Endothelial cell of umbilical vein (primary cell): ENCODE data around the gene MRAS. TPM values are rescaled to one million over a fixed set of nuclear protein-coding genes. Genes with fewer than 3 reads are reported as not detected.
"Not testable (repeated sequence)": the region's sequence is repeated elsewhere in the genome, so short reads cannot be mapped to it uniquely, and the experiment has no call there.

Experiments
- BruUV-seq: library from RNA; stranded (reverse); fragments of 400-500 nt; replicated peaks from 2 replicates; lab custom pipeline; 2021; lab: Mats Ljungman, UMichigan
- CTCF ChIA-PET: fragments of 300-600, 350-600 bp; sonication (Branson Sonifier 250); formaldehyde crosslinking; loops from one replicate; lab custom pipeline; 2021; ENCODE audit warnings: antibody characterized with exemption, inconsistent platforms; lab: Charles Lee
- POLR2A ChIA-PET: fragments of 300-600, 350-600 bp; sonication (Branson Sonifier 250); formaldehyde crosslinking; loops from one replicate; lab custom pipeline; 2021; ENCODE audit warnings: antibody characterized with exemption, inconsistent platforms; lab: Charles Lee
- DNase-seq: peaks from one replicate; pipeline ENCODE4 v3.0.0-alpha.2; 2011; ENCODE audit warnings: low read depth, low spot score
- FAIRE-seq: peaks from 2 replicates; lab custom pipeline; 2011; peaks lifted over from hg19 to GRCh38; lab: Jason Lieb, UNC
- H2AFZ ChIP-seq: 2 replicates; pipeline ENCODE4 v1.6.0; 2012; ENCODE audit warnings: low read depth, low read length, control low read depth, inconsistent platforms
- H3K27ac ChIP-seq: 2 replicates; pipeline ENCODE4 v1.5.1; 2011; ENCODE audit warnings: low read depth, mild to moderate bottlenecking, control low read depth, low read length, moderate library complexity; ENCODE audit not compliant: insufficient read depth
- H3K27me3 ChIP-seq, 2 experiments: 2 replicates each; pipeline versions ENCODE4 v1.6.0 to v1.6.1; 2011; ENCODE audit warnings: low read length in 2 of 2, mixed read lengths in 1 of 2; ENCODE audit not compliant: control insufficient read depth in 2 of 2, insufficient read depth in 2 of 2
- H3K36me3 ChIP-seq, 2 experiments: 2 replicates in 1 of 2; 3 replicates in 1 of 2; pipeline ENCODE4 v1.5.1; 2011; ENCODE audit warnings: low read length in 2 of 2, mild to moderate bottlenecking in 1 of 2, moderate library complexity in 1 of 2; ENCODE audit not compliant: control insufficient read depth in 2 of 2, insufficient read depth in 2 of 2; ENCODE audit errors: extremely low read depth in 1 of 2
- H3K4me1 ChIP-seq: 3 replicates; pipeline ENCODE4 v1.5.1; 2011; ENCODE audit warnings: mild to moderate bottlenecking, low read length; ENCODE audit not compliant: control insufficient read depth, insufficient read depth; ENCODE audit errors: extremely low read depth
- H3K4me2 ChIP-seq: 2 replicates; pipeline ENCODE4 v1.6.1; 2011; ENCODE audit warnings: low read length, control low read depth, mixed read lengths; ENCODE audit not compliant: insufficient read depth
- H3K4me3 ChIP-seq, 3 experiments: fragments of 200-600 bp in 1 of 3; sonication (generic), shearing (Covaris generic) in 1 of 3; replicated peaks in 1 of 3; 2 replicates each; pipeline ENCODE4 v1.5.1; 2011 to 2016; ENCODE audit warnings: control low read depth in 3 of 3, low read length in 3 of 3, mild to moderate bottlenecking in 2 of 3, inconsistent platforms in 1 of 3, low read depth in 1 of 3, moderate library complexity in 1 of 3; ENCODE audit not compliant: insufficient read depth in 1 of 3
- H3K79me2 ChIP-seq: 2 replicates; pipeline ENCODE4 v1.6.0; 2012; ENCODE audit warnings: low read length, inconsistent platforms; ENCODE audit not compliant: control insufficient read depth, insufficient read depth
- H3K9ac ChIP-seq: replicated peaks from 2 replicates; pipeline ENCODE3; 2011; ENCODE audit warnings: low read length, control low read depth; ENCODE audit not compliant: insufficient read depth; ENCODE audit errors: extremely low read depth
- H3K9me1 ChIP-seq: replicated peaks from 3 replicates; pipeline ENCODE4 v1.6.0; 2011; ENCODE audit warnings: mild to moderate bottlenecking, low read length; ENCODE audit not compliant: control insufficient read depth, insufficient read depth; ENCODE audit errors: extremely low read depth
- H3K9me3 ChIP-seq: replicated peaks from 2 replicates; pipeline ENCODE4 v1.5.1; 2012; ENCODE audit warnings: low read length, inconsistent platforms; ENCODE audit not compliant: control insufficient read depth, insufficient read depth
- H4K20me1 ChIP-seq: replicated peaks from 2 replicates; pipeline ENCODE3; 2011; ENCODE audit warnings: mild to moderate bottlenecking, low read length; ENCODE audit not compliant: control insufficient read depth, insufficient read depth; ENCODE audit errors: extremely low read depth
- FOS ChIP-seq: IDR thresholded peaks from 2 replicates; pipeline ENCODE4 v1.6.1; 2011; ENCODE audit warnings: mild to moderate bottlenecking, low read length, moderate library complexity, borderline replicate concordance; ENCODE audit not compliant: insufficient read depth
- GATA2 ChIP-seq: IDR thresholded peaks from 2 replicates; pipeline ENCODE4 v1.7.0; 2011; ENCODE audit warnings: low read depth, mild to moderate bottlenecking, moderate library complexity, mixed read lengths, low read length; ENCODE audit not compliant: insufficient read length, insufficient read depth
- JUN ChIP-seq: IDR thresholded peaks from 2 replicates; pipeline ENCODE4 v1.6.1; 2011; ENCODE audit warnings: borderline replicate concordance, low read depth; ENCODE audit not compliant: insufficient read length, insufficient read depth
- POLR2A ChIP-seq: IDR thresholded peaks from 2 replicates; pipeline ENCODE4 v1.6.1; 2012; ENCODE audit warnings: low read depth, mild to moderate bottlenecking, control low read depth, low read length
- POLR2AphosphoS5 ChIP-seq: IDR thresholded peaks from 2 replicates; pipeline ENCODE4 v1.6.1; 2012; ENCODE audit warnings: low read depth, mild to moderate bottlenecking, control low read depth, low read length, moderate library complexity; ENCODE audit not compliant: insufficient read depth
- dilution Hi-C: fragments of 300-500 bp; cut with MboI; formaldehyde crosslinking; loops from one replicate; pipeline ENCODE4 v1.15.0; 2019; ENCODE audit warnings: low sequenced_read_pairs; ENCODE audit not compliant: extremely low pct_ligation_motif_present
- intact Hi-C: fragments of 100-400 bp; cut with micrococcal nuclease; formaldehyde crosslinking; loops from one replicate; pipeline ENCODE4 v1.10.0; 2022
- polyA plus RNA-seq, 4 experiments: library from polyadenylated mRNA; depleted of rRNA in 3 of 4; stranded (reverse) in 3 of 4; unstranded in 1 of 4; fragments of >200 nt; gene quantifications; 2 replicates each; pipeline versions ENCODE4 v1.2.1 to v1.2.3, GENCODE V29; 2011 to 2012; ENCODE audit warnings: missing spikeins in 1 of 4
- total RNA-seq: library from RNA; stranded (reverse); gene quantifications from 2 replicates; pipeline ENCODE4 v1.2.3, GENCODE V29; 2021

Gene MRAS
- total and polyA plus RNA-seq, 2 donors (not counting 3 experiments of a cell fraction or from before 2014, with no cell fraction given), result 14.6 to 16.5 TPM

GRCh38 chr3:138408751-138409570 is 60.6 kb downstream of the MRAS start:
- no peak overlapping the region for H3K27ac ChIP-seq
- FAIRE-seq (no peak), DNase-seq (no peak)
- dilution Hi-C loops (no loop called here), intact Hi-C loops (no loop called here)
- no TSS peak for BruUV-seq
- no peaks in the 10 kb centered on the region for H3K4me1 ChIP-seq
- H3K4me2 ChIP-seq, result no peak overlapping the region
- no peak overlapping the region for H2AFZ ChIP-seq
- no peaks in the 10 kb centered on the region for H3K9me1 ChIP-seq
- H3K27me3 ChIP-seq, result peaks cover 1 to 3% of the 10 kb centered on the region in 2 experiments
- no peaks in the 10 kb centered on the region for H3K36me3 ChIP-seq
- POLR2A ChIA-PET, result no interaction called here
- TF ChIP-seq POLR2AphosphoS5 (no peak), GATA2 (no peak), JUN (no peak)
- no peak overlapping the region for H3K9ac ChIP-seq
- CTCF ChIA-PET, result interaction anchor here (0.7 to 2.0 kb wide), 3 partner anchors 9 to 53 kb away, joined by 4 to 11 read pairs (median 5); no protein-coding TSS in a partner anchor
- H3K79me2 ChIP-seq, result no peaks in the 10 kb centered on the region
- H3K9me3 ChIP-seq, result no peaks in the 10 kb centered on the region
- H3K4me3 ChIP-seq, result no peak overlapping the region
- no peaks in the 10 kb centered on the region for H4K20me1 ChIP-seq

GRCh38 chr3:138412821-138413551 is 64.6 kb downstream of the MRAS start:
- no peaks in the 10 kb centered on the region for H3K36me3 ChIP-seq
- no peak overlapping the region for H3K4me3 ChIP-seq
- H3K9me1 ChIP-seq, result no peaks in the 10 kb centered on the region
- H3K9ac ChIP-seq, result no peak overlapping the region
- ChIA-PET CTCF (interaction anchor here (0.8 to 1.3 kb wide), 2 partner anchors 502 to 510 kb away, joined by 3 to 7 read pairs; no protein-coding TSS in a partner anchor), POLR2A (no interaction called here)
- intact Hi-C loops (no loop called here), dilution Hi-C loops (no loop called here)
- H3K27me3 ChIP-seq, result peaks cover 1 to 3% of the 10 kb centered on the region in 2 experiments
- DNase-seq, result no peak
- H3K79me2 ChIP-seq, result no peaks in the 10 kb centered on the region
- H2AFZ ChIP-seq, result no peak overlapping the region
- no peak for FAIRE-seq
- no peaks in the 10 kb centered on the region for H3K9me3 ChIP-seq
- no peaks in the 10 kb centered on the region for H4K20me1 ChIP-seq
- BruUV-seq, result no TSS peak
- H3K4me2 ChIP-seq, result no peak overlapping the region
- no peaks in the 10 kb centered on the region for H3K4me1 ChIP-seq
- TF ChIP-seq JUN, result no peak
- no peak for TF ChIP-seq GATA2
- no peak for TF ChIP-seq POLR2AphosphoS5
- no peak for TF ChIP-seq POLR2A
- TF ChIP-seq FOS, result no peak
- no peak overlapping the region for H3K27ac ChIP-seq

- H2AFZ ChIP-seq, H3K9me3 ChIP-seq, H3K79me2 ChIP-seq, H3K4me1 ChIP-seq, H3K9ac ChIP-seq, H4K20me1 ChIP-seq, POLR2A ChIA-PET, H3K4me2 ChIP-seq, H3K27ac ChIP-seq, DNase-seq, BruUV-seq, H3K9me1 ChIP-seq, H3K4me3 ChIP-seq, FAIRE-seq, H3K27me3 ChIP-seq, H3K36me3 ChIP-seq, dilution Hi-C loops: not testable (repeated sequence)
- CTCF ChIA-PET, result interaction anchor here (1.5 to 2.1 kb wide), 3 partner anchors 507 to 913 kb away, joined by 4 to 14 read pairs (median 5); no protein-coding TSS in a partner anchor
- intact Hi-C loops, result loop anchor here (2.0 to 5.0 kb wide), 4 partner anchors 84 to 563 kb away; no protein-coding TSS in a partner anchor
Measured at GRCh38 chr3:138416236-138416635, 67.9 kb downstream of the MRAS start.
